CD4-positive, alpha-beta T cell treated with Interleukin-10 for 1 hour (primary cell): ENCODE data around the gene SHROOM3.
"Not testable (repeated sequence)": the region's sequence is repeated elsewhere in the genome, so short reads cannot be mapped to it uniquely, and the experiment has no call there.

Experiments used
- DNase-seq: peaks from one replicate; pipeline ENCODE4 v3.0.0-alpha.2; 2020

SHROOM3 gene

DNA sequence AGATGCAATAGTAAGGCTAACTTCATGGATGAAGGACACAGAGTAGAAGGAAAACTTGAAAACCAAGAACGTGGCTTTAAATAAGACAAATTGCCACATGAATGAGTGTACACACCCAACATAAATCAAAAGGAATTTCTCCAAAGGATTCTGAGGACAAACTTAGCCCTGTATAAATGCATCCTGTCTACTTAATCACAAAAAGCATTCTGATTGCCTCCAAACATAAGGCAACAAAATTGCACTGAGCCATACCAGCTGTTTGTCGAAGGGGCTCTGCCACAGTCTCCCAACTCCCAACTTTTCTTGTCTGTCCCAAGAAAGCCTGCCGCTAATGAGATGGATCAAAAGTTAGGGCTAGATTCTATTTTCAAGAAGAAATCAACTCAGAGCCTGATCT, 268.6 kb downstream of the SHROOM3 start:
- no peak for DNase-seq

GRCh38 chr4:76704133-76704881, 269.3 kb downstream of the SHROOM3 start:
- no peak for DNase-seq

GRCh38 chr4:76705472-76705871, 270.4 kb downstream of the SHROOM3 start:
- no peak for DNase-seq

DNA sequence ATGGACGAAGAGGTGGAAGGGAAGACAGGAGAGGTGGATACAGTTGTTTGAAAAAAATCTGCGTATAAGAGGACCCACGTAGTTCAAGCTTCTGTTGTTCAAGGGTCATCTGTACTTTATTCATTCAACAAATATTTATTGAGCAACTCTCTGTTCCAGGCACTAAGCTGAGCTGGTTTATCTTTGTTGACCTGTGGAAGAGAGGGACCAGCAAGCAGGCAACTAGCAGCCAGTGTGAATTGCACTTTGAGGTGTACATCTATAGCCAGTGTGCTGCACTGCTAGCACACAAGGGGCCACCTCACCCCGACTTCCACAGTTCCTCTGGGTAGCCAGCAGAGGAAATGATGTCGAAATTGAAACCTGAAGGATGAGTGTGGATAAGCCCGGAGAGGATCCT, 271.6 kb downstream of the SHROOM3 start:
- DNase-seq: no peak

DNA sequence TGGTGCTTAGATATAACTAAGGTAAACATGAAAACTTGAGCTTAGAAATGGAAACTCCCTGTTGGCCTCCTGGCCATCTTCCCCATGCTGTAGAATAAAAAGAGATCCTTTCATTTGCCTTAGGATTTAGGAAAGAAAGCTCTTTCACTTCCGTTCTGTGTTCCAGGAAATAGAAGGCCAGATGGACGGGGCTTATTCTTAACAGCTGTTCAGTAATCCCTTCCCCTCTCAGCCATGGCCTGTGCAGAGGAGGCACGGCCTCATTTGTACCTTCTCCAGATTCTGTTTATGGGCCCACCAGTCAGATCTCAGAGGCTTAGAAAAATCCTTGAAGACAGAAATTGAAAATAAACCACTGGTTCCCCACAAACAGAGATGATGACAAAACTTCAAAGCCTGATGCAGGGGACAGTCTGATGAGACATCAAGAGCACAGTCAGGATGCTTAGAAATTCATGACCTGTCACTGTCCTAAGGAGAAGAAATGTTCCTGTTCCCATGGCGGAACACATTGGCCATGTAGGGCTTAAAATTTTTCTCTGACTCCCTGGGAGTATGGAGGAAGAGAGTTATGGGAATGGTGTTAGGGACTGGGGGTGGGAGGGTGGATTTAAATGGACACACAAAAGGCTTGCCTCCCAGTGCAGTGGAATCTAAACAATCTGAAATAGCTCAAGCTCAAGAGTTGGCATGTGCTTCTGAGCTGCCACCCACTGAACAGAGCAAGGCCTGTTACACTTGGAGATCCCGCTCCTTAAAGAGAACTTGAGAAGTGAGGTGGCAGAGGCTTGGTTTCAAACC, 274.1 kb downstream of the SHROOM3 start:
- no peak for DNase-seq

GRCh38 chr4:76709772-76710090, 274.7 kb downstream of the SHROOM3 start:
- DNase-seq: no peak

DNA sequence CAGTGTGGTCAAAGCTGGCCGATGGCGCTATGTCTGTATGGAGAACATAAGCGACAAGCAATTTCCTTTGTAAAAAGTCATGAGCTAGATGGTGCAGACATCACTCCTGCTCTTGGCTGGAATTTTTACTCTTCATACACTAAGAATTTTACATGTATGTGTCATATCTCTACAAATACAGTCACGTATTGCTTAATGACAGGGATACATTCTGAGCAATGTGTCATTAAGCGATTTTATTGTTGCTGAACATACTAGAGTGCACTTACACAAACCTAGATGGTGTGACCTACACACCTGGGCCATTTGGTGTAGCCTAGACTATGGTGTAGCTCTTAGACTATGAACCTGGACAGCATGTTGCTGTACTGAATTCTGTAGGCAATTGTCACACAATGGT, 277.5 kb downstream of the SHROOM3 start:
- DNase-seq: no peak

- no peak for DNase-seq
Observed at GRCh38 chr4:76714226-76714625, 279.2 kb downstream of the SHROOM3 start.

DNA sequence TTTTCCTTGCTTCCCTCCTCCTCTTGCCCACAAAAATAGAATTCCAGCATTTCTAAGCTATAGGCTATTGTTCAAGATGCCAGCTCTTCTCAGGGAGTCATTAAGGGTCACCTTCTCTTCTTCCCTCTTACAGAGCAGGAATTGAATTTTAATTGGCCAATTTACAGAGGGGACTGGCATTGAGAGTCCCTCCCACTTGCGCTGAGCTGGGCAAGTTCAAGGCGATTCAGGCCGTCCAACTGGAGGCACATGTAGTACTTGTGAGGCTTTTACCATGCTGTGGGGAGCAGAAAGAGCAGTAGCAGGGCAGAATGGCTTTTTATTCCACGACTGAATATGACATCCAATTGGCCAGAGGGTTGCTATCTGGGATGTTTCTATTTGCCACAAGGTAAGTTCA, 281.0 kb downstream of the SHROOM3 start:
- DNase-seq: no peak

DNA sequence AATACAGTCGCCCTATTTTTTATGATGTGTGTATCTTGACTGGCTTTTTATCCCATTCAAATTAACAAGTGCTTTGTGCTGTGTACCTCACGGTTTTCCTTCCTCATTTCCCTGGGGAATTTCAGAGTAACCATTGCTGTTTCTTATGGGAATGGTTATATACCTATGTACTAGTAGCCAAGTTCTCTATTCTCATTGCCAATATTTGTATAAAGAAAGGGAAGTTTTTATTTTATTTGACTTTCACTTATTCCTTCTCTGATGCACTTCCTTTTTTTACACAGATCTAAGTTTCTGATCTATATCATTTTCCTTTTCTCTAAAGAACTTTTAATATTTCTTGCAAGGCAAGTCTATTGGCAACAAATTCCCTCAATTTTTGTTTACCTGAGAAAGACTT, 281.6 kb downstream of the SHROOM3 start:
- no peak for DNase-seq

DNA sequence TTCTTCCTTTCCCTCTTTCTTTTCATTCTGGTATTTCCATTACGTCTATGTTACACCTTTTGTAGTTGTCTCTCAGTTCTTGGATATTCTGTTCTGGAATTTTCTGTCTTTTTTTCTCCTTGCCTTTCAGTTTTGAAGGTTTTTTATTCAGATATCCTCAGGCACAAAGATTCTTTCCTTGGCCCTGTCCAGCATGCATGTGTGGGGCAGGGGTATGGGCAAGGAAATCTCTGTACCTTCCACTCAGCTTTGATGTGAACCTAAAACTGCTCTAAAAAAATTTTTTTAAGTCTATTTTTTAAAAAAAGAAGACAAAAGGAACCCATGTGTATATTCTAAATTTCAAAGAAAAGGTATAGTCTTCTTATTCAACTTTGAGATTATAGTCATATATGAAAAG, 282.4 kb downstream of the SHROOM3 start:
- no peak for DNase-seq

GRCh38 chr4:76718021-76718420, 283.0 kb downstream of the SHROOM3 start:
- DNase-seq: no peak

- DNase-seq: no peak
Observed at GRCh38 chr4:76718831-76719230, 283.8 kb downstream of the SHROOM3 start.

DNA sequence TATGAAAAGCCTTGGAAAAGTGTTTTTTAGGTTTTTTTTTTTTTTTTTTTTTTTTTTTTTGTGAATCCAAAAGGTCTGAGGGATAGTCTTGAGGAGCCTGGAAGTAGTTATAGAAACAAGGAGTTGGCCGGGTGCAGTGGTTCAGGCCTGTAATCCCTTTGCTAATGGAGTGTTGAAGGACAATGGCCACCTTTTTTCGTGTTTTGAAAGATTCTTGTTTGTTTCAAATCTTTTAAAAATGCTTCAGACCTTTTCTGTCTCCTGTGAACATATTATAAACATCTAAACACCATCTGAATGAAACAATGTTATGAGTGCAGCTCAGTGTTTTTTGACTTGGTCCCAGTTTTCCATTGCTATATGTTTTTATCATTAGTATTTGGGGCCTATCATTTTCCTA, 285.1 kb downstream of the SHROOM3 start:
- DNase-seq: no peak

DNA sequence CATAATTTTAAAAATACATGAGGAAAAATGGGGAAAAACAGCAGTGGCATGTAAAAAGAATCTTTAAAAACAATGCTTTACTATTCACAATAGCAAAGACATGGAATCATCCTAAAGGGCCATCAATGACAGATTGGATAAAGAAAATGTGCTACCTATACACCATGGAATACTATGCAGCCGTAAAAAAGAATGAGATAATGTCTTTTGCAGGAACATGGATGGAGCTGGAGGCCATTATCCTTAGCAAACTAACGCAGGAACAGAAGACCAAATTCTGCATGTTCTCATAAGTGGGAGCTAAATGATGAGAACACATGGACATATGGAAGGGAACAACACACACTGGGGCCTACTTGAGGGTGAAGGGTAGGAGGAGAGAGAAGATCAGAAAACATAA, 287.1 kb downstream of the SHROOM3 start:
- not testable (repeated sequence) for DNase-seq

DNA sequence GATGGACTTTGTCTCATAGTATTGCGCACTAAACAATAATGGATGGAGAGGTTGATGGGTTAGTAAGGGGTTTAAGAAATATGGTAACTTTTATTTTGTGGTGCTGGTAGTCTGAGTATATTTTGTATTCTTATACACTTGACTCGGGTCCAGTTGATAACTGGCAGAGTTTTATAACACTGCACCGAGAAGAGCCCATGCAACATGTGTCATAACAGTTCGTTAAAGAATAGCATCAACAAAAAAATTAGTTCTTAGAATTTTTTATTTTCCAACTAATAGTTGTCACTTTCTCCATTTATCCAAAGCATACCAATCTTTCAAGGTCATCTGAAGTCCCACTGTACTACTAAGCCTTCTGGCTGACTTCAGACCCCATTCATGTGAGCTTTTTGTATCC, 287.8 kb downstream of the SHROOM3 start:
- no peak for DNase-seq

DNA sequence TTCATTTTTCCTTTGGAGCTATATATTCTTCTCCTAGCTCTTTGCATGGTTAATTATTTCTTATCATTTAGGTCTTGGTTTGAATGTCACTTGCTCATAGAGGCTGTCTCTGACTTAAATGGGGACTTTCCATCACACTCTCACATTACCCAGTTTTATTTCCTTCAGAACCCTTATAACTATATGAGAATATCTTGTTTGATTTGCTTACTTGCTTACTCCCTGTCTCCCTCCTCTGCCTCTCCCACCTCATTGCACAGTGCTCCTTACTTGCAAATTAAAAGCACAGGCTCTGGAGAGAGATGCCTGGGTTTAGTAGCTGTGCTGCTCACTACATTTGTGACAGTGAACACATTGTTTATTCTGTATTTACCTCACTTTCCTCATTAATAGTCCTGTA, 288.3 kb downstream of the SHROOM3 start:
- no peak for DNase-seq

DNA sequence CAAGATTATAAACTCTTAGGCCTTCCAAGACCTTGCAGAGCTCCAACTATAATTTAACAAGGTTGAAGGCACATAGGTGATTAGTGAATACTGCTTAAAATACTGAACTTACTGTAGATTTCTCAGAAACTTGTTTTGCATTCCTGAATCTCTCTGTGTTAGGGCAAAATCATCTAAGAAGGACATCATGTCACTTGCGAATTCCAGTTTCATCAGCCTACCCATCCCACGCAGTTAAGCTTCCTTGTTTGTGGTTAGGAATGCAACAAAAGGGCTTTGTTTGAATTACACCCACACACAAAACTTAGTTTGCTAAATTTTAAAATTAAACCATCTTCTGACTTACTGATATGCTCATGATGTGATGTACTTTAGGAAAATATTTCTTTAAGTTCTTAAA, 288.9 kb downstream of the SHROOM3 start:
- DNase-seq: no peak

GRCh38 chr4:76725039-76725438, 290.0 kb downstream of the SHROOM3 start:
- DNase-seq: no peak

DNA sequence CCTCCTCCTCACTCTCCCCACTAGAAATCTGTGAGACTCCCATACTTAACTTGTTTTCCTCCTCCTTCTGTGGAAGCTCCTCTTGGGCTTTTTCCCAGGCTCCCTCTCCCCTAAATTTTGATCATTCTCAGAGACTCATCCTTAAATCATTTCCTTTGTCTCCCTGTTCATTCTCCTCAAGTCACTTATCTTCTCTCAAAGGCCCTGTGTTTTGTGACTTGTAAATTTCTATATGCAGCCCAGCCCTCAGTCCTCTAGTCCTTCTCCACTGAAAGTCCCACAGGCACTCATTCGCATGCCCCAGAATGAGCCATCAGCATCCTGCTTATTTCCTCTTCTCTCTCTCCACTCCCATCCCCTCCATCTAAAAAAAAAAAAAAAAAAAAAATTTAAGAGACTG, 291.1 kb downstream of the SHROOM3 start:
- DNase-seq: no peak

DNA sequence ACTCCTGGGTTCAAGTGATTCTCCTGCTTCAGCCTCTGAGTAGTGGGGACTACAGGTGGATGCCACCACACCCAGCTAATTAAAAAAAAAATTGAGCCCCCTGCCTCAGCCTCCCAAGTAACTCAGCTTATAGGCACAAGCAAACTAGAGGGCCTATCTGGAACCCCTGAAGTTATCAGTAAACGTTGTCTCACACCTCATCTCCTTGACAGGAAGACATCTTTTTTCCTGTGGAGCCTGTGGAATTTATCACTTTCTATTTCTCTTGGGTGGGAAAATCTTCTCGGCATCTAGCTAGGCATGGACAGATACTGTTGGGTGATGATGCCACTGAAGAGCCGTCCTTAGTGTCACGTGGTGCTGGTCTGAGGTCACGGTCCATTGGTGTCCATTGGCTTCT, 291.6 kb downstream of the SHROOM3 start:
- no peak for DNase-seq

DNA sequence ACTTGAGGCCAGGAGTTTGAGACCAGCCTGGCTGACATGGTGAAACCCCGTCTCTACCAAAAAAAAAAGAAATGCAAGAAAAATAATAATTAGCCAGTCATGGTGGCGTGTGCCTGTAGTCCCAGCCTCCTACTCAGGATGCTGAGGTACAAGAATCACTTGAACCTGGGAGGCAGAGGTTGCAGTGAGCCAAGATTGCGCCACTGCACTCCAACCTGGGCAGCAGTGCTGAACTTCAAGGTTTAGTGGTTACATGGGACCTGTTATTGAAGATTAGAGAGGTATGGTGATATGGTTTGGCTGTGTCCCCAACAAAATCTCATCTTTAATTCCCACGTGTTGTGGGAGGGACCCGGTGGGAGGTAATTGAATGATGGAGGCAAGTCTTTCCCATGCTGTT, 292.9 kb downstream of the SHROOM3 start:
- DNase-seq: not testable (repeated sequence)

DNA sequence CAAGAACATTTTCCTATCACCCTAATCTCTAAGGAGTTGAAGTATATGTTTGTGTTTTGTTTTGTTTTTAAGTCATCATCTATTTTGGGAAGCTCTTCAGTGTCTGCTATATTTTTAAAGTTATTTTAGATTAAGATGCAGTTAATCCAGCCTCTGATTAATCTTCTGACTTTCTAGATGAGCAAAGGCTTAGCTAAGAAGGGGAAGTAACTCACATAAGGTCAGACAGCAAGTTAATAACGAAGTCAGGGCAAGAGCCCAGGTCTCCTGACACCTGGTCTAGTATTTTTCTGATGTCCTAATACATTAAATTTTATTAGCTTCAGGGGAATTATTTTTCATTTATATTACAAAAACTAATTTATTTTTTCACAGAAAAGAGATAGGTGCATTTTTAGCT, 294.4 kb downstream of the SHROOM3 start:
- DNase-seq: no peak

GRCh38 chr4:76729980-76730379, 295.0 kb downstream of the SHROOM3 start:
- DNase-seq: no peak

- DNase-seq: no peak
Observed at GRCh38 chr4:76732246-76732645, 297.2 kb downstream of the SHROOM3 start.
